Suprapubic skin (tissue), 4 donors: Measurements from ENCODE around the gene SCT.

Experiments used
- CTCF ChIP-seq, 2 donors: fragments of 200-600 bp in 1 of 2; fragments of 450-650 bp in 1 of 2; sonication (generic) in 1 of 2; IDR thresholded peaks; one replicate each; pipeline ENCODE4 v1.5.1; 2016 to 2019; ENCODE audit warnings: antibody characterized with exemption in 2 of 2, mild to moderate bottlenecking in 1 of 2, moderate library complexity in 1 of 2
- POLR2A ChIP-seq, 2 donors: fragments of 450-650 bp; IDR thresholded peaks; one replicate each; pipeline ENCODE4 v1.6.1; 2017; ENCODE audit warnings: antibody characterized with exemption in 2 of 2, mild to moderate bottlenecking in 2 of 2, moderate library complexity in 2 of 2
- POLR2AphosphoS5 ChIP-seq, 3 donors: sonication (generic); formaldehyde crosslinking; IDR thresholded peaks; one replicate each; pipeline ENCODE4 v1.6.1; 2017; ENCODE audit warnings: antibody characterized with exemption in 3 of 3

- TF ChIP-seq POLR2A (IDR thresholded peaks at IDR 0.05) (no peak), POLR2AphosphoS5 (IDR thresholded peaks at IDR 0.05) (no peak), CTCF (IDR thresholded peaks at IDR 0.05) (no peak)
Observed at GRCh38 chr11:636511-637332, 9.7 kb upstream of the SCT start, which contains the start of gene DRD4.
